PC-3 (cell line): Measurements from ENCODE around the gene TRIM66.

Source experiments
- EZH2 ChIP-seq: fragments of 300-600 bp; sonication (generic); IDR thresholded peaks from one replicate; pipeline ENCODE4 v1.6.1; 2017; ENCODE audit warnings: antibody characterized with exemption, mild to moderate bottlenecking, low read length; ENCODE audit not compliant: unreplicated experiment
- EZH2phosphoT487 ChIP-seq: fragments of 300-600 bp; sonication (generic); IDR thresholded peaks from 2 replicates; pipeline ENCODE4 v1.6.1; 2018; ENCODE audit warnings: mild to moderate bottlenecking, antibody characterized with exemption, low read length, borderline replicate concordance
- TF ChIP-seq, protein P1 (sequence below): fragments of 300-600 bp; sonication (generic); conservative IDR thresholded peaks from 2 replicates; pipeline ENCODE4 v1.5.1; 2017; ENCODE audit warnings: antibody characterized with exemption, low read depth, mild to moderate bottlenecking, low read length

DNA sequence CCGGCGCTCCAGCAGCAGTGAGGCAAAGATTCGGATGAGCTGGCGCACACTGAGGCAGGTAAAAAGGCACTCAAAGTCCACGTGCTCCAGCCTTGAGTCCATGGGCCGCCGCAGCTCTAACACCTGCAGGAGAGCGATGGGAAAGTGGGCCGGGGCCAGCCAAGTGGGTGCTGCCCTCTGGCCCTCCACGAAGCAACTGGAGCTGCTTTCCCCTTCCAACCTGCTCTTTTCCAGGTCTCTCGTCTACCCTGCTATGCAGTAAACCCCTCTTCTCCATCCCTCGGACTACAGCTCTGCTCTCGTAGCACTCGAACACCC, 20.1 kb upstream of the TRIM66 start:
- TF ChIP-seq, protein P1, sequence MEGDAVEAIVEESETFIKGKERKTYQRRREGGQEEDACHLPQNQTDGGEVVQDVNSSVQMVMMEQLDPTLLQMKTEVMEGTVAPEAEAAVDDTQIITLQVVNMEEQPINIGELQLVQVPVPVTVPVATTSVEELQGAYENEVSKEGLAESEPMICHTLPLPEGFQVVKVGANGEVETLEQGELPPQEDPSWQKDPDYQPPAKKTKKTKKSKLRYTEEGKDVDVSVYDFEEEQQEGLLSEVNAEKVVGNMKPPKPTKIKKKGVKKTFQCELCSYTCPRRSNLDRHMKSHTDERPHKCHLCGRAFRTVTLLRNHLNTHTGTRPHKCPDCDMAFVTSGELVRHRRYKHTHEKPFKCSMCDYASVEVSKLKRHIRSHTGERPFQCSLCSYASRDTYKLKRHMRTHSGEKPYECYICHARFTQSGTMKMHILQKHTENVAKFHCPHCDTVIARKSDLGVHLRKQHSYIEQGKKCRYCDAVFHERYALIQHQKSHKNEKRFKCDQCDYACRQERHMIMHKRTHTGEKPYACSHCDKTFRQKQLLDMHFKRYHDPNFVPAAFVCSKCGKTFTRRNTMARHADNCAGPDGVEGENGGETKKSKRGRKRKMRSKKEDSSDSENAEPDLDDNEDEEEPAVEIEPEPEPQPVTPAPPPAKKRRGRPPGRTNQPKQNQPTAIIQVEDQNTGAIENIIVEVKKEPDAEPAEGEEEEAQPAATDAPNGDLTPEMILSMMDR: no peak
- TF ChIP-seq EZH2 (no peak), EZH2phosphoT487 (no peak)
